HG03139 (cell line): ENCODE results near the gene TOR1A.
"Not testable (repeated sequence)": the region's sequence is repeated elsewhere in the genome, so short reads cannot be mapped to it uniquely, and the experiment has no call there.

Source experiments
- ATAC-seq: cut with Tn5 transposase; IDR thresholded peaks from one replicate; pipeline ENCODE4 v1.9.1; 2021; ENCODE audit not compliant: unreplicated experiment

The TOR1A gene

GRCh38 chr9:129822898-129823541 is 916 bp downstream of the TOR1A start:
- no peak for ATAC-seq

GRCh38 chr9:129816501-129817435 is 7.2 kb downstream of the TOR1A start:
- ATAC-seq: no peak

GRCh38 chr9:129815278-129815677 is 8.7 kb downstream of the TOR1A start:
- no peak for ATAC-seq

GRCh38 chr9:129814432-129815223 is 9.3 kb downstream of the TOR1A start:
- ATAC-seq: no peak

- no peak for ATAC-seq
These were observed 10.3 kb downstream of the TOR1A start for GRCh38 chr9:129813661-129814060.

- ATAC-seq: no peak
These were observed 11.6 kb downstream of the TOR1A start for GRCh38 chr9:129812385-129812784.

GRCh38 chr9:129811967-129812363 is 12.0 kb downstream of the TOR1A start:
- no peak for ATAC-seq

GRCh38 chr9:129810788-129811187 is 13.1 kb downstream of the TOR1A start:
- no peak for ATAC-seq

GRCh38 chr9:129810116-129810515 is 13.8 kb downstream of the TOR1A start:
- ATAC-seq: no peak

- ATAC-seq: no peak
These were observed 14.6 kb downstream of the TOR1A start for GRCh38 chr9:129809346-129809745.

- ATAC-seq: no peak
These were observed 17.9 kb downstream of the TOR1A start for GRCh38 chr9:129806061-129806460.

- ATAC-seq: no peak
These were observed 20.3 kb downstream of the TOR1A start for GRCh38 chr9:129803676-129804060.

GRCh38 chr9:129802833-129803675 is 20.9 kb downstream of the TOR1A start, which contains the start of gene TOR1B:
TOR1B (plus strand) TSS chr9:129803184; CDS start chr9:129803213, 29 bp downstream.
- ATAC-seq: peak; percentile 87

- ATAC-seq: no peak
These were observed 22.4 kb downstream of the TOR1A start for GRCh38 chr9:129801504-129801903.

- no peak for ATAC-seq
These were observed 25.0 kb downstream of the TOR1A start for GRCh38 chr9:129798973-129799372.

GRCh38 chr9:129796029-129796428 is 27.9 kb downstream of the TOR1A start:
- not testable (repeated sequence) for ATAC-seq

GRCh38 chr9:129794549-129794948 is 29.4 kb downstream of the TOR1A start:
- no peak for ATAC-seq

- no peak for ATAC-seq
These were observed 37.5 kb downstream of the TOR1A start for GRCh38 chr9:129786481-129786880.

GRCh38 chr9:129785866-129786265 is 38.1 kb downstream of the TOR1A start:
- ATAC-seq: no peak

- ATAC-seq: not testable (repeated sequence)
These were observed 39.0 kb downstream of the TOR1A start for GRCh38 chr9:129784970-129785369.
